ENCODE results near the gene UVRAG.

DNA sequence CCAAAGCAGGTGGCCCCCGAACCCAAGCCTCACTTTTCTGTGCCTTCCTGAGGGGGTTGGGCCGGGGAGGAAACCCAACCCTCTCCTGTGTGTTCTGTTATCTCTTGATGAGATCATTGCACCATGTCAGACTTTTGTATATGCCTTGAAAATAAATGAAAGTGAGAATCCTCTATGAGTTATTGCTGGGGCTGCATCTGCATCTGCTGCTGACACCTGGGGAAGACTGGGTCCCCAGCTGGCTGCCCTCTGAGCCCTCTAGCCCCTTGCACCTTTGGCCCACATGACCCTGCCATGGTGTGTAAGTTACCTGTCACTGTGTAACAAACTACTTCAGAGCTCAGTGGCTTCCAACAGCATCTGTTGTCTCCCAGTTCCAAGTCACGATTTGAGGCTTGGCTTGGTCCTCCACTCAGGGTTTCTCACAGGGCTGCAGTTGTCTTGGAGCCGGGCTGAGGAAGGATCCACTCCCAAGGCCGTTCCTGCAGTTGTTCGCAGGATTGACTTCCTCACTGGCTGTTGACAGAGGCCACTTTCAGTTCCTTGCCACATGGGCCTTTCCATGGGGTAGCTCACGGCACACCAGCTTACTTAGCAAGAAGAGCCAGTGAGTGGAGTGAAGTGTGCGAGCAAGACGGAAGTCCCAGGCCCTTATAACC is 13.5 kb upstream of the UVRAG start:
- TF ChIP-seq, protein P1, sequence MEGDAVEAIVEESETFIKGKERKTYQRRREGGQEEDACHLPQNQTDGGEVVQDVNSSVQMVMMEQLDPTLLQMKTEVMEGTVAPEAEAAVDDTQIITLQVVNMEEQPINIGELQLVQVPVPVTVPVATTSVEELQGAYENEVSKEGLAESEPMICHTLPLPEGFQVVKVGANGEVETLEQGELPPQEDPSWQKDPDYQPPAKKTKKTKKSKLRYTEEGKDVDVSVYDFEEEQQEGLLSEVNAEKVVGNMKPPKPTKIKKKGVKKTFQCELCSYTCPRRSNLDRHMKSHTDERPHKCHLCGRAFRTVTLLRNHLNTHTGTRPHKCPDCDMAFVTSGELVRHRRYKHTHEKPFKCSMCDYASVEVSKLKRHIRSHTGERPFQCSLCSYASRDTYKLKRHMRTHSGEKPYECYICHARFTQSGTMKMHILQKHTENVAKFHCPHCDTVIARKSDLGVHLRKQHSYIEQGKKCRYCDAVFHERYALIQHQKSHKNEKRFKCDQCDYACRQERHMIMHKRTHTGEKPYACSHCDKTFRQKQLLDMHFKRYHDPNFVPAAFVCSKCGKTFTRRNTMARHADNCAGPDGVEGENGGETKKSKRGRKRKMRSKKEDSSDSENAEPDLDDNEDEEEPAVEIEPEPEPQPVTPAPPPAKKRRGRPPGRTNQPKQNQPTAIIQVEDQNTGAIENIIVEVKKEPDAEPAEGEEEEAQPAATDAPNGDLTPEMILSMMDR (IDR thresholded peaks at IDR 0.05), result no peak
- no peak for TF ChIP-seq EZH2 (IDR thresholded peaks at IDR 0.05; ENCODE audit: borderline replicate concordance, insufficient read depth, low read depth, low read length, poor library complexity, severe bottlenecking)
